Body of pancreas (tissue), 4 donors: ENCODE measurements around the gene C1RL.

Experiments
- CTCF ChIP-seq, 7 experiments: fragments of 450-650 bp in 4 of 7; fragments of 200-600 bp in 3 of 7; sonication (generic) in 3 of 7; IDR thresholded peaks; one replicate each; pipeline ENCODE4 v1.5.1; 2016 to 2019; ENCODE audit warnings: antibody characterized with exemption in 7 of 7
- POLR2A ChIP-seq, 3 donors: fragments of 450-650 bp; IDR thresholded peaks; one replicate each; pipeline ENCODE4 v1.6.1; 2016; ENCODE audit warnings: antibody characterized with exemption in 3 of 3, mild to moderate bottlenecking in 2 of 3

GRCh38 chr12:7143564-7143963, 34.5 kb upstream of the C1RL start:
- TF ChIP-seq CTCF (IDR thresholded peaks at IDR 0.05) (no peak), POLR2A (IDR thresholded peaks at IDR 0.05) (no peak)
